ENCODE results near the gene UBE2E2.
A peak's percentile ranks its signal among the peaks of the same experiment; 100 is the strongest.

UBE2E2 gene

DNA sequence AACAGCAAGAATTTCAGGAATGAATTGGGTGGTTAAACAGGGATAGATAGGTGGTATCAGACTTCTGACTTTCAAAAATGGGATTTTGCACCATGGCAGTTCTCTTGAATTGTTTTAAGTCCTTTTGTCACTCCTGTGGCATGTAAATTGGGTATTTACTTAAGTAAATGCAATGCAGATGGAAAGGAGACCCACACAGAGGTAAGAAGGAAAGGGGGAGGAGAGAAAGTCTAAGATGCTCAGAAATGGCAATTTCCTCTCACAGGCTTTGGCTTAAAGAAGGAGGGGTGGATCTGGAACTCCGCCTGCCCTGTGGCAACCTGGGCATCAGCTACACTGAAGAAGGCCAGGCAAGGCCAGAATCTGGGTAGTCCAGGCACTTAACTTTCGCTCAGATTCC is 405.5 kb downstream of the UBE2E2 start:
- TF ChIP-seq SNAI2 (CRISPR knock-in tag; IDR thresholded peaks at IDR 0.05) (no peak), ARNTL (CRISPR knock-in tag; IDR thresholded peaks at IDR 0.05; ENCODE audit: borderline replicate concordance, low read depth) (no peak), CREB5 (CRISPR knock-in tag; IDR thresholded peaks at IDR 0.05; ENCODE audit: low read depth) (no peak), ZC3H10 (CRISPR knock-in tag; IDR thresholded peaks at IDR 0.05) (no peak), ISL1 (CRISPR knock-in tag; IDR thresholded peaks at IDR 0.05) (no peak), ZNF70 (CRISPR knock-in tag; IDR thresholded peaks at IDR 0.05) (no peak), ZFP3 (CRISPR knock-in tag; IDR thresholded peaks at IDR 0.05) (no peak), TCF4 (CRISPR knock-in tag; IDR thresholded peaks at IDR 0.05; ENCODE audit: borderline replicate concordance) (no peak), GLIS3 (CRISPR knock-in tag; IDR thresholded peaks at IDR 0.05) (no peak), CSDC2 (CRISPR knock-in tag; IDR thresholded peaks at IDR 0.05) (no peak), ESRRG (CRISPR knock-in tag; IDR thresholded peaks at IDR 0.05) (no peak), OSR1 (CRISPR knock-in tag; IDR thresholded peaks at IDR 0.05) (no peak), ZNF8 (CRISPR knock-in tag; IDR thresholded peaks at IDR 0.05) (no peak), ZFP30 (CRISPR knock-in tag; IDR thresholded peaks at IDR 0.05) (no peak), RARB (CRISPR knock-in tag; IDR thresholded peaks at IDR 0.05) (no peak), PPARA (CRISPR knock-in tag; IDR thresholded peaks at IDR 0.05; ENCODE audit: borderline replicate concordance) (no peak), TOX (CRISPR knock-in tag; IDR thresholded peaks at IDR 0.05; ENCODE audit: borderline replicate concordance) (no peak), BACH2 (CRISPR knock-in tag; IDR thresholded peaks at IDR 0.05; ENCODE audit: borderline replicate concordance) (no peak)
- TF ChIP-seq, protein P1, sequence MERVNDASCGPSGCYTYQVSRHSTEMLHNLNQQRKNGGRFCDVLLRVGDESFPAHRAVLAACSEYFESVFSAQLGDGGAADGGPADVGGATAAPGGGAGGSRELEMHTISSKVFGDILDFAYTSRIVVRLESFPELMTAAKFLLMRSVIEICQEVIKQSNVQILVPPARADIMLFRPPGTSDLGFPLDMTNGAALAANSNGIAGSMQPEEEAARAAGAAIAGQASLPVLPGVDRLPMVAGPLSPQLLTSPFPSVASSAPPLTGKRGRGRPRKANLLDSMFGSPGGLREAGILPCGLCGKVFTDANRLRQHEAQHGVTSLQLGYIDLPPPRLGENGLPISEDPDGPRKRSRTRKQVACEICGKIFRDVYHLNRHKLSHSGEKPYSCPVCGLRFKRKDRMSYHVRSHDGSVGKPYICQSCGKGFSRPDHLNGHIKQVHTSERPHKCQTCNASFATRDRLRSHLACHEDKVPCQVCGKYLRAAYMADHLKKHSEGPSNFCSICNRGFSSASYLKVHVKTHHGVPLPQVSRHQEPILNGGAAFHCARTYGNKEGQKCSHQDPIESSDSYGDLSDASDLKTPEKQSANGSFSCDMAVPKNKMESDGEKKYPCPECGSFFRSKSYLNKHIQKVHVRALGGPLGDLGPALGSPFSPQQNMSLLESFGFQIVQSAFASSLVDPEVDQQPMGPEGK (CRISPR knock-in tag; IDR thresholded peaks at IDR 0.05; ENCODE audit: borderline replicate concordance) = no peak
- TF ChIP-seq, protein P2, sequence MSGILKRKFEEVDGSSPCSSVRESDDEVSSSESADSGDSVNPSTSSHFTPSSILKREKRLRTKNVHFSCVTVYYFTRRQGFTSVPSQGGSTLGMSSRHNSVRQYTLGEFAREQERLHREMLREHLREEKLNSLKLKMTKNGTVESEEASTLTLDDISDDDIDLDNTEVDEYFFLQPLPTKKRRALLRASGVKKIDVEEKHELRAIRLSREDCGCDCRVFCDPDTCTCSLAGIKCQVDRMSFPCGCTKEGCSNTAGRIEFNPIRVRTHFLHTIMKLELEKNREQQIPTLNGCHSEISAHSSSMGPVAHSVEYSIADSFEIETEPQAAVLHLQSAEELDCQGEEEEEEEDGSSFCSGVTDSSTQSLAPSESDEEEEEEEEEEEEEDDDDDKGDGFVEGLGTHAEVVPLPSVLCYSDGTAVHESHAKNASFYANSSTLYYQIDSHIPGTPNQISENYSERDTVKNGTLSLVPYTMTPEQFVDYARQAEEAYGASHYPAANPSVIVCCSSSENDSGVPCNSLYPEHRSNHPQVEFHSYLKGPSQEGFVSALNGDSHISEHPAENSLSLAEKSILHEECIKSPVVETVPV (CRISPR knock-in tag; IDR thresholded peaks at IDR 0.05) = no peak
- ATAC-seq = no peak

DNA sequence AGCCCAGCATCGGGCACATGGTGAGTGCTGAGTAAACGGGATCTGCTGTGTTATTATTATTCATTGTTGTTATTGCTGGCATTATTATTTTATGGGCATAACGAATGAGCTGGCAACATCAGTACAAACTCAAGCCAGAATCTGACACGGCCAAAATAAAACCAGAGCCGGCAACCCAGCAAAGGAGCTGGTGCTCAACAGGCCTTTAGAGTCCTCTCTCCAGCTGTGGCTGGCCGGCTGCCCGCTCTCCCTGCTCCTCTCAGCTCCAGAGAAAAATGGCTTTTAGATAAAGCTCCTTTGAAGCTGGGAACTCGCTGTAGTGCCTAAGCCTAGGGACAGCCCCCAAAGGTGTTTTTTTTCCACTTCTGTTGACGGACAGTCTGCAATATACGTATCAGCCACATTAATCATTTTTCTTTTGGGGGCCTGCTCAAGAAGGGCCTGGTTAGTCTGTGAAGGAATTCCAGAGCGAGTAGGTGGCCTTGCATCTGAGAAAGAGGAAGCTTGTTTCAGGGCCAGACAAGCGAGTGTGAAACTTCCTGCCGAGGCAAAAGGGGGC is 408.7 kb downstream of the UBE2E2 start:
- TF ChIP-seq, protein P1 (CRISPR knock-in tag; IDR thresholded peaks at IDR 0.05; ENCODE audit: borderline replicate concordance) = no peak
- TF ChIP-seq TCF4 (CRISPR knock-in tag; IDR thresholded peaks at IDR 0.05; ENCODE audit: borderline replicate concordance) = no peak
- TF ChIP-seq ZNF8 (CRISPR knock-in tag; IDR thresholded peaks at IDR 0.05) = no peak
- no peak for TF ChIP-seq ARNTL (CRISPR knock-in tag; IDR thresholded peaks at IDR 0.05; ENCODE audit: borderline replicate concordance, low read depth)
- TF ChIP-seq ISL1 (CRISPR knock-in tag; IDR thresholded peaks at IDR 0.05) = no peak
- TF ChIP-seq RARB (CRISPR knock-in tag; IDR thresholded peaks at IDR 0.05) = no peak
- TF ChIP-seq ZFP3 (CRISPR knock-in tag; IDR thresholded peaks at IDR 0.05) = no peak
- TF ChIP-seq, protein P3, sequence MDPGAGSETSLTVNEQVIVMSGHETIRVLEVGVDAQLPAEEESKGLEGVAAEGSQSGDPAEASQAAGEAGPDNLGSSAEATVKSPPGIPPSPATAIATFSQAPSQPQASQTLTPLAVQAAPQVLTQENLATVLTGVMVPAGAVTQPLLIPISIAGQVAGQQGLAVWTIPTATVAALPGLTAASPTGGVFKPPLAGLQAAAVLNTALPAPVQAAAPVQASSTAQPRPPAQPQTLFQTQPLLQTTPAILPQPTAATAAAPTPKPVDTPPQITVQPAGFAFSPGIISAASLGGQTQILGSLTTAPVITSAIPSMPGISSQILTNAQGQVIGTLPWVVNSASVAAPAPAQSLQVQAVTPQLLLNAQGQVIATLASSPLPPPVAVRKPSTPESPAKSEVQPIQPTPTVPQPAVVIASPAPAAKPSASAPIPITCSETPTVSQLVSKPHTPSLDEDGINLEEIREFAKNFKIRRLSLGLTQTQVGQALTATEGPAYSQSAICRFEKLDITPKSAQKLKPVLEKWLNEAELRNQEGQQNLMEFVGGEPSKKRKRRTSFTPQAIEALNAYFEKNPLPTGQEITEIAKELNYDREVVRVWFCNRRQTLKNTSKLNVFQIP (CRISPR knock-in tag; IDR thresholded peaks at IDR 0.05; ENCODE audit: borderline replicate concordance, low read depth) = no peak
- no peak for TF ChIP-seq ZC3H10 (CRISPR knock-in tag; IDR thresholded peaks at IDR 0.05)
- TF ChIP-seq GLIS3 (CRISPR knock-in tag; IDR thresholded peaks at IDR 0.05) = no peak
- TF ChIP-seq, protein P2 (CRISPR knock-in tag; IDR thresholded peaks at IDR 0.05) = no peak
- no peak for TF ChIP-seq TOX (CRISPR knock-in tag; IDR thresholded peaks at IDR 0.05; ENCODE audit: borderline replicate concordance)
- TF ChIP-seq ZFP30 (CRISPR knock-in tag; IDR thresholded peaks at IDR 0.05) = no peak
- no peak for TF ChIP-seq CSDC2 (CRISPR knock-in tag; IDR thresholded peaks at IDR 0.05)
- TF ChIP-seq OSR1 (CRISPR knock-in tag; IDR thresholded peaks at IDR 0.05) = no peak
- no peak for TF ChIP-seq BACH2 (CRISPR knock-in tag; IDR thresholded peaks at IDR 0.05; ENCODE audit: borderline replicate concordance)
- TF ChIP-seq ZNF70 (CRISPR knock-in tag; IDR thresholded peaks at IDR 0.05) = no peak
- no peak for TF ChIP-seq ZNF565 (CRISPR knock-in tag; conservative IDR thresholded peaks at IDR 0.05; ENCODE audit: low read depth)
- no peak for TF ChIP-seq CREB5 (CRISPR knock-in tag; IDR thresholded peaks at IDR 0.05; ENCODE audit: low read depth)
- TF ChIP-seq PPARA (CRISPR knock-in tag; IDR thresholded peaks at IDR 0.05; ENCODE audit: borderline replicate concordance) = no peak
- ATAC-seq = peak; percentile 54
